OCI-LY1 (cell line): ENCODE data around the gene MID1.

Experiments used
- H2AFZ ChIP-seq: fragments of 200-600 bp; sonication (generic), shearing (Covaris generic); 2 replicates; pipeline ENCODE4 v1.6.0; 2014; ENCODE audit warnings: antibody characterized with exemption, mild to moderate bottlenecking, low read length
- H3F3A ChIP-seq: fragments of 200-600 bp; sonication (generic), shearing (Covaris generic); 2 replicates; pipeline ENCODE4 v1.6.0; 2014; ENCODE audit warnings: mild to moderate bottlenecking, antibody characterized with exemption, low read length, moderate library complexity; ENCODE audit not compliant: insufficient read depth
- H3K27ac ChIP-seq: fragments of 200-600 bp; sonication (generic); 2 replicates; pipeline ENCODE4 v1.5.1; 2014; ENCODE audit warnings: low read length, mixed run types, mild to moderate bottlenecking, low read depth; ENCODE audit not compliant: poor library complexity, severe bottlenecking
- H3K27me3 ChIP-seq: fragments of 200-600 bp; sonication (generic); 2 replicates; pipeline ENCODE4 v1.6.0; 2014; ENCODE audit warnings: antibody characterized with exemption, mild to moderate bottlenecking, low read length, moderate library complexity; ENCODE audit not compliant: insufficient read depth
- H3K36me3 ChIP-seq: fragments of 200-600 bp; sonication (generic); 2 replicates; pipeline ENCODE4 v1.6.1; 2014; ENCODE audit warnings: mild to moderate bottlenecking, antibody characterized with exemption, low read length, moderate library complexity, mixed read lengths; ENCODE audit not compliant: insufficient read depth
- H3K4me1 ChIP-seq: fragments of 200-600 bp; sonication (generic); 2 replicates; pipeline ENCODE4 v1.5.1; 2014; ENCODE audit warnings: mild to moderate bottlenecking, low read length, moderate library complexity; ENCODE audit not compliant: insufficient read depth, severe bottlenecking
- H3K4me2 ChIP-seq: fragments of 200-600 bp; sonication (generic), shearing (Covaris generic); 2 replicates; pipeline ENCODE4 v1.6.1; 2014; ENCODE audit warnings: low read length
- H3K4me3 ChIP-seq: fragments of 200-600 bp; sonication (generic); 2 replicates; pipeline ENCODE4 v1.5.1; 2014; ENCODE audit warnings: low read length, low read depth, mild to moderate bottlenecking, mixed read lengths; ENCODE audit not compliant: poor library complexity, severe bottlenecking
- H3K79me2 ChIP-seq: fragments of 200-600 bp; shearing (Covaris generic); 2 replicates; pipeline ENCODE4 v1.6.1; 2016; ENCODE audit warnings: mixed run types, low read length, mixed read lengths; ENCODE audit not compliant: insufficient read depth
- H3K9ac ChIP-seq: fragments of 200-600 bp; sonication (generic), shearing (Covaris generic); 2 replicates; pipeline ENCODE4 v1.6.1; 2014; ENCODE audit warnings: mild to moderate bottlenecking, low read length, mixed read lengths
- H3K9me2 ChIP-seq: fragments of 200-600 bp; sonication (generic), shearing (Covaris generic); 2 replicates; pipeline ENCODE4 v1.6.1; 2014; ENCODE audit warnings: low read depth, mild to moderate bottlenecking, low read length, mixed read lengths
- H3K9me3 ChIP-seq: fragments of 200-600 bp; shearing (Covaris generic); 2 replicates; pipeline ENCODE4 v1.6.1; 2014; ENCODE audit warnings: low read length, mixed read lengths
- H4K20me1 ChIP-seq: fragments of 200-600 bp; sonication (generic), shearing (Covaris generic); 2 replicates; pipeline ENCODE4 v1.6.0; 2016; ENCODE audit warnings: mild to moderate bottlenecking, low read length; ENCODE audit not compliant: insufficient read depth
- EZH2 ChIP-seq: fragments of 200-600 bp; sonication (generic), shearing (Covaris generic); IDR thresholded peaks from 2 replicates; pipeline ENCODE4 v1.8.0; 2017; ENCODE audit warnings: borderline replicate concordance, mixed run types, mild to moderate bottlenecking, antibody characterized with exemption, low read length, moderate library complexity, mixed read lengths
- TF ChIP-seq, protein P1 (sequence below): fragments of 200-600 bp; sonication (generic), shearing (Covaris generic); IDR thresholded peaks from 2 replicates; pipeline ENCODE4 v1.5.1; 2017; ENCODE audit warnings: mild to moderate bottlenecking, antibody characterized with exemption, low read length, moderate library complexity, mixed read lengths

The MID1 gene

DNA sequence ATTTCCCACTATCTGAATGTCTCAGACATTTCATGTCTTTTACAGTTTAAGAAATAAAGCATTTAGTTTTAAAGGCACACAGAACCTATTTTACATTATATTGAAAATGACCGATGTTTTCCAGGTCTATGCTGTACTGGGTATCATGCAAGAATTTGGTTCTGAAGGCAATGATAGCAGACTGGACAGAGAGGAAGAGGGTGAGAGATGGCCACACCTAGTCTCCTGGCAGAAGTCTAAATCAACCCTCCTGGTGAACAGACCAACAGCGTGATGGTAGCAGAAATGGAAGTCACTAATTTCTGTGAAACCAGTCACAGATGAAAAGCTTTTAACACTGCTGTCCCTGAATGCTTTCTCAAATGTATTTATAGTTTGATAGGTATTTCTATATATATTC, 41.9 kb downstream of the MID1 start:
- TF ChIP-seq, protein P1, sequence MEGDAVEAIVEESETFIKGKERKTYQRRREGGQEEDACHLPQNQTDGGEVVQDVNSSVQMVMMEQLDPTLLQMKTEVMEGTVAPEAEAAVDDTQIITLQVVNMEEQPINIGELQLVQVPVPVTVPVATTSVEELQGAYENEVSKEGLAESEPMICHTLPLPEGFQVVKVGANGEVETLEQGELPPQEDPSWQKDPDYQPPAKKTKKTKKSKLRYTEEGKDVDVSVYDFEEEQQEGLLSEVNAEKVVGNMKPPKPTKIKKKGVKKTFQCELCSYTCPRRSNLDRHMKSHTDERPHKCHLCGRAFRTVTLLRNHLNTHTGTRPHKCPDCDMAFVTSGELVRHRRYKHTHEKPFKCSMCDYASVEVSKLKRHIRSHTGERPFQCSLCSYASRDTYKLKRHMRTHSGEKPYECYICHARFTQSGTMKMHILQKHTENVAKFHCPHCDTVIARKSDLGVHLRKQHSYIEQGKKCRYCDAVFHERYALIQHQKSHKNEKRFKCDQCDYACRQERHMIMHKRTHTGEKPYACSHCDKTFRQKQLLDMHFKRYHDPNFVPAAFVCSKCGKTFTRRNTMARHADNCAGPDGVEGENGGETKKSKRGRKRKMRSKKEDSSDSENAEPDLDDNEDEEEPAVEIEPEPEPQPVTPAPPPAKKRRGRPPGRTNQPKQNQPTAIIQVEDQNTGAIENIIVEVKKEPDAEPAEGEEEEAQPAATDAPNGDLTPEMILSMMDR, result no peak
- TF ChIP-seq EZH2, result no peak
- H3K27ac ChIP-seq, result no peak overlapping the region

DNA sequence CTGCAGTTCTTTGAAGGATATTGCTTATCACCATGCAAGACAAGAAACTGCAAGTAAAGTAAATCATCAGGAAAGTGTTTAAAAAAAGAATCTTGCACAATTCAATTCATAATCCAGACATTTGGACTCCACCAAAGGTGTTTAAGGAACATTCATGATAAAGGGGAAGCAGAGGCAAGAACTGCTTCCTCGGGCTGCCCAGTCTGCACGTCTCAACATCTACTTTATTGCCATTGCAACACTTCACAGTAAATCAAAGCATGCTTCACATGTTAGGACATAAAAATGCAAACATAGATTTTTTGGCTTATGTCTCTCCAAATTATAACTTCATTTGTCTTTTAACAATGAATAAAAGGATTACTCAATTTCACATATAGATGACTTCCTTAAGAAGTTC, 42.5 kb downstream of the MID1 start:
- Histone ChIP-seq H2AFZ (no peak overlapping the region), H3K27me3 (no peaks in the 10 kb centered on the region), H3K79me2 (no peaks in the 10 kb centered on the region), H3K9me3 (no peaks in the 10 kb centered on the region), H3K4me3 (no peak overlapping the region), H3K4me2 (no peak overlapping the region), H3K27ac (no peak overlapping the region), H3K9me2 (no peaks in the 10 kb centered on the region), H3K36me3 (no peaks in the 10 kb centered on the region), H3K4me1 (no peaks in the 10 kb centered on the region), H3F3A (no peaks in the 10 kb centered on the region), H4K20me1 (no peaks in the 10 kb centered on the region), H3K9ac (no peak overlapping the region)
- TF ChIP-seq EZH2, result no peak

More for the DNA sequence above, 41.9 kb downstream of the MID1 start:
- Histone ChIP-seq H3K27me3 (no peaks in the 10 kb centered on the region), H3K9me2 (no peaks in the 10 kb centered on the region), H3K9me3 (no peaks in the 10 kb centered on the region), H3K4me2 (no peak overlapping the region), H4K20me1 (no peaks in the 10 kb centered on the region), H3K9ac (no peak overlapping the region), H3K79me2 (no peaks in the 10 kb centered on the region), H3K4me3 (no peak overlapping the region), H3K36me3 (no peaks in the 10 kb centered on the region), H2AFZ (no peak overlapping the region), H3K4me1 (no peaks in the 10 kb centered on the region), H3F3A (no peaks in the 10 kb centered on the region)

DNA sequence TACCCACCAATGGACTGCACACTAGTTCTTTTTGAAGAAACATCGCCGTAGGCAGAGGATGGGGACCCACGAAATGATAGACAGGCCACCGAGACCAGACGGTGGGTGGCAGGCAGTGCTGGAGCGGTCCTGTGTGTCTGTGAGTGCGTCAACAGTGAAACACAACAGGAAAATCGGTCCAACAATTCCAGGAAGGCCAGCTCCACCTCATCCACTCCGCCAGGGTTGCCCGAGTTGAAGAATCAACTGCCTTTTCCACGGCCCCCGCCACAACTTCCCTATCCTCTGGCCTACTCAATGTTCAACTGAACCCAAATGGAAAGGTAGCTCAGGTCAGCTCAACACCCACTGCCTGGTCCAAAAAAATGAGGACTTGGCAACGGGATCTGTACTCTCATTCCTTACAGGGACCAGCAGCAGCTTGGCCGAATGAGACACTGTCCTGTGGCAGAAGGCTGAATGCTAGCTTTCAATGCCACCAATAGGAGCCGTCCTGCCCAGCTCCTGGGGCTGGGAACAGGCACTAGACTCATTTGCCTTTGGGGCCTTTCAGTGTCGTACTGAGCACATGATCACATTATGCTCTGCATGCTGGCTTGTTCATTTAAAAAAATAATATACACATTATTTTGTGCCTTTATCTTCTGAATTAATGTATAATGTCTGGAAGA, 43.5 kb downstream of the MID1 start:
- H3K9ac ChIP-seq, result no peak overlapping the region
- TF ChIP-seq, protein P1, result no peak
- no peak for TF ChIP-seq EZH2
- no peaks in the 10 kb centered on the region for H3K9me3 ChIP-seq
- H3K9me2 ChIP-seq, result no peaks in the 10 kb centered on the region
- H3K4me3 ChIP-seq, result no peak overlapping the region
- H3K4me1 ChIP-seq, result no peaks in the 10 kb centered on the region
- no peaks in the 10 kb centered on the region for H4K20me1 ChIP-seq
- no peak overlapping the region for H3K27ac ChIP-seq
- H3F3A ChIP-seq, result no peaks in the 10 kb centered on the region
- H2AFZ ChIP-seq, result no peak overlapping the region
- H3K27me3 ChIP-seq, result no peaks in the 10 kb centered on the region
- no peak overlapping the region for H3K4me2 ChIP-seq
- H3K79me2 ChIP-seq, result no peaks in the 10 kb centered on the region
- no peaks in the 10 kb centered on the region for H3K36me3 ChIP-seq

DNA sequence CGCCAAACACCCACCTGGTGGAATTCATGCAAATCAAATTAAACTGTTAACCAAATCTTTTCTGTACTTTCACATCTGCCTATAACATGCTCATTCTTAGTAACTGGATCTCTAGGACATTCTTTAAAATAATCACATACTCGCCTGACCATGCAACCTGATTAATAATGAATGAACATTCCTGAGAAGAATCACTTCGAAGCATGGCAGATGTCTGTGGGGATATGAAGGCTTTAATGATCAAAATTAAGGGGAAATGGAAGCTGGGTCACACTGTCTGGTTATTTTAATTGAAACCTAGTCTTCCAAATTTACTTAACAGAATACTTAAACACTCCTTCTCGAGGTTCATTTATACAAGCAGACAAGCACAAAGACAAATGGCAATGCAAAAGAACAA, 44.2 kb downstream of the MID1 start:
- Histone ChIP-seq H2AFZ (no peak overlapping the region), H3K4me2 (no peak overlapping the region), H3K9ac (no peak overlapping the region), H3K27me3 (no peaks in the 10 kb centered on the region), H3K9me2 (no peaks in the 10 kb centered on the region), H3K4me3 (no peak overlapping the region), H3K4me1 (no peaks in the 10 kb centered on the region), H3K36me3 (no peaks in the 10 kb centered on the region), H3F3A (no peaks in the 10 kb centered on the region), H4K20me1 (no peaks in the 10 kb centered on the region), H3K27ac (no peak overlapping the region), H3K9me3 (no peaks in the 10 kb centered on the region), H3K79me2 (no peaks in the 10 kb centered on the region)
- no peak for TF ChIP-seq EZH2
- TF ChIP-seq, protein P1, result no peak
